ENCODE data around the gene AGXT.
A peak's percentile ranks its signal among the peaks of the same experiment; 100 is the strongest.

AGXT gene

GRCh38 chr2:240886678-240887609 is 18.3 kb downstream of the AGXT start:
- no peak for DNase-seq

- DNase-seq = no peak
Measured at GRCh38 chr2:240887631-240888030, 19.0 kb downstream of the AGXT start.

- no peak for DNase-seq
Measured at GRCh38 chr2:240888130-240888889, 19.7 kb downstream of the AGXT start.

GRCh38 chr2:240888890-240889573 is 20.4 kb downstream of the AGXT start:
- no peak for DNase-seq

- DNase-seq = no peak
Measured at GRCh38 chr2:240889601-240890560, 21.3 kb downstream of the AGXT start.

GRCh38 chr2:240890691-240891090 is 22.1 kb downstream of the AGXT start:
- DNase-seq = no peak

GRCh38 chr2:240891492-240892340 is 23.1 kb downstream of the AGXT start:
- no peak for DNase-seq

GRCh38 chr2:240892356-240892755 is 23.7 kb downstream of the AGXT start:
- DNase-seq = no peak

GRCh38 chr2:240892925-240893324 is 24.3 kb downstream of the AGXT start:
- DNase-seq = no peak

GRCh38 chr2:240893363-240893844 is 24.8 kb downstream of the AGXT start:
- no peak for DNase-seq

- DNase-seq = no peak
Measured at GRCh38 chr2:240894006-240894405, 25.4 kb downstream of the AGXT start.

- no peak for DNase-seq
Measured at GRCh38 chr2:240894836-240895558, 26.4 kb downstream of the AGXT start.

GRCh38 chr2:240895656-240896388 is 27.2 kb downstream of the AGXT start, which contains the start of gene MAB21L4:
MAB21L4 (minus strand) TSS chr2:240896156; CDS start chr2:240895997, 159 bp downstream.
- DNase-seq = peak; percentile 82

GRCh38 chr2:240896394-240896793 is 27.8 kb downstream of the AGXT start:
- DNase-seq = no peak

- DNase-seq = no peak
Measured at GRCh38 chr2:240896871-240897692, 28.5 kb downstream of the AGXT start.

GRCh38 chr2:240898108-240898730 is 29.6 kb downstream of the AGXT start:
- no peak for DNase-seq

- no peak for DNase-seq
Measured at GRCh38 chr2:240898731-240899467, 30.3 kb downstream of the AGXT start.

Measured in 8988T (cell line).